ENCODE results near the gene GPR137B.
"Not testable (repeated sequence)": the region's sequence is repeated elsewhere in the genome, so short reads cannot be mapped to it uniquely, and the experiment has no call there.

GPR137B gene

DNA sequence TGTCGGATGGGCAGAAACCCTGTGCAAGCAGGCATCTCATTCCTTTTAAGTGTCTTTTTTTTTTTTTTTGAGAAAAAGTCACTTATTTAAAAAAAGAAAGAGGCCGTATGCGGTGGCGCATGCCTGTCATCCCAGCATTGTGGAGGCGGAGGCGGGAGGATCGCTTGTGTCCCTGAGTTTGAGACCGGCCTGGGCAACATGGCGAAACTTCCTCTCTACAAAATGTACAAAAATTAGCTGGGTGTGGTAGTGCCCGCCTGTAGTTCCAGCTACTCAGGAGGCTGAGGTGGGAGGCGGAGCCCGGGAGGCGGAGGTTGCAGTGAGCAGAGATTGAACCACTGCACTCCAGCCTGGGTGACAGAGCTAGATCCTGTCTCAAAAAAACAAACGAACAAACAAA, 1.7 kb downstream of the GPR137B start:
- no peak for DNase-seq (ENCODE audit: low read depth)

DNA sequence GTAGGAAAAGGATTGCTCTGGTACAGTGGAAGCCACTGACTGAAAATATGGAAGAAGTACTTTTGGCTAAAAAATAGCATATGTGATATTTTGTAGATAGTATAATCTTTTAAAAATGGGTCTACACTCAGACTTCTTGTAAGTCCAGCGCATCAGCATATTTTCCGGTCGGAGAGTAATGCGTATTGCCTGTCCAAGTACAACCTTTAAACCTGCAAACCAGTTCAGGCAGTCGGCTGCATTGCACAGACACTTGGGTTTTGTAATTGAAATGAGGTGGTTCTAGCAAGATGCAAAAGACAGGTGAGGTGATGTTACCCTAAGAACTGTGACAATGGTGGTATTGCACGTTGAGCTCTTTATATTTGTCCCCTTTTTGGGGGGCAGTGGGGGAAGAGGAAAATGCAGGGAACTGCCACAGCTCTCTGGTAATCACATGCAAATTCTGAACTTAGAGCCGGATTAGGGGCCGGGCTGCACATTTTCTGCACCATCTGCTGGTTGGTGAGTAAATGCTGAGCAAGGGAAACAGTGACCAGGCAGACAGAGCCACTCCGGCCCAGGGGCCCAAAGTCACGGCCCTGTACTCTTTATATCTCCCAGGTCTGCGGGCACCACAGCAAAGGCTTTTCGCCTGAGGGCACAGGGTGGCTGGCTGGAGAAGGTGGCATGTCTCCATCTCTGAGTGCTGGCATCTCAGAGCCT, 2.3 kb downstream of the GPR137B start:
- DNase-seq (ENCODE audit: low read depth), result no peak

DNA sequence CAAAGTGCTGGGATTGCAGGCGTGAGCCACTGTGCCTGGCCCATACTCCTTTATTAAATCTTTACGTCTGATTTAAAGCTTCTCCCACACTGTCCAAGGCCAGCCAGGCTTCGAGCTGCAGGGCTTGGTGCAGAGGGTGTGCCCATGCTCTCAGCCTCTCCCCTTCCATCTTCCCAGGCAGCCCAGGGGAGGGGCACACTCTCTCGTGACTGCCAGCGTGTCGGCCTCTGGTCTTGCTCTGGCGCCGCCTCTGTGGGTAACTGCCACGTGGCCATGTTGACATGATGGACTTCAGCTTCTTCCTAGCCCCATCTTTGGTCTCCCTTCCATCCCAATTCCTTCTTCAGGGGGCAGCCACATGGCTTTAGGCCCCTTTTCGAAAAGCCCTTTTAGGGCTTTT, 4.7 kb downstream of the GPR137B start:
- no peak for DNase-seq (ENCODE audit: low read depth)

DNA sequence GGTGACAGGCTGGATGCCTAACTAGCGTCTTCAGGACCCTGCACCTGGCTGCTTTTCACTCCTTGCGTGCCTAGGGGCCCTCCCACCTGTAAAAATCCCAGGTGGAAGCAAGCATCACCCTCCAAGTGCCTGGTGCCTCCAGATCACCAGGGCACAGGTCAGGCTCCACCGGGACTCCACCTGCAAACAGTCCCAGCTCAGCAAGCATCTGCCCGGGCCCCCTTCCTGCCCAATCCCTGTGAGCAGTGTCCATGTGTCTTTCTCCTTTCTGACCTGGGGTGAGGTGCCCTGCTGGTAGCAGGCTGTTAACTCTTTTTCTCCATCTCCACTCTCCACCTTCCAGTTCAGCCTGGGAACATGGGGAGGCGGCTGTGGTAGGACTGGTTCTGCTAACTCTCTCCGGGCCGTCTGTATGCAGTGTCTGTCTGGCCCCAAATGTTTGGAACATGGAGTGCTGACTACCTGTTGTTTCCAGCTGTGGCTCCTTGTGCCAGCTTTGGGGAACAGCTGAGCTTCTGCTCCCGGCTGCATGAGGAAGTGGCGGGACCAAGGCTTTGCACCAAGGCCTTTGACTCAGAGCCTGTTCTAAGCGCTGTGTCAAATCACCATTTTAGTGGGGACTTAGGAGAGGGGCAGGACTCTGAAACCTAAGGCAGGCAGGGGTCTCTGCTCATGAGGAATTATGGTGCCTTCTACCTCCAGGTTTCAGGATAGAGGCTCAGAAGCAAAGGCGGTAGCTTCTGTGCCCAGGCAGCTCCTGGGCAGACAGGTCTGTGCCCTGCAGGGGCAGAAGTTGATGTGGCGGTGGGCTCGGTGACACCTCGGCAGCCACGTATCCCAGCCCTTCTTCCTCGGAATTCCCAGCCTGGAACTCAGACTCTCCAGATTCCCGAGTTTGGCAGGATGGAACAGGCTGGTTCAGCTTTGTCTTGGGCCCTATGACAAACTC, 5.5 kb downstream of the GPR137B start:
- no peak for DNase-seq (ENCODE audit: low read depth)

DNA sequence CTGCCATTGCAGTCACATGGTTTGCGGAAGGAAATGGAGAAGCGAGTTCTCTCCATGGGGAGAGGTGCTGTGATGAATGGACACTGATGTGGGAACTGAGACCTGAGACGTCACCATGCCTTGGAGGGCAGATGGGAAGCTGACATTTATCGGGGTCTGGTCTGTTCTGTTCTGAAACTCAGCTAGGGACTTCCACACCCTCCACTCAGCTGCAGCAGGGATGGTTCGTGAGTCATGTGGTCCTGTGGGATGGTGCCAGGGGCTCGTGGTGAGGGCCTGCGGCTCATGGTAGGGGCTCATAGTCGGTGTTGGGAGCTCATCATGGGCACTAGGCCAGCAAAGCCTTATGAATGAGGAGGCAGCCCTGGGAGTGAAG, 6.1 kb downstream of the GPR137B start:
- DNase-seq (ENCODE audit: low read depth), result no peak

DNA sequence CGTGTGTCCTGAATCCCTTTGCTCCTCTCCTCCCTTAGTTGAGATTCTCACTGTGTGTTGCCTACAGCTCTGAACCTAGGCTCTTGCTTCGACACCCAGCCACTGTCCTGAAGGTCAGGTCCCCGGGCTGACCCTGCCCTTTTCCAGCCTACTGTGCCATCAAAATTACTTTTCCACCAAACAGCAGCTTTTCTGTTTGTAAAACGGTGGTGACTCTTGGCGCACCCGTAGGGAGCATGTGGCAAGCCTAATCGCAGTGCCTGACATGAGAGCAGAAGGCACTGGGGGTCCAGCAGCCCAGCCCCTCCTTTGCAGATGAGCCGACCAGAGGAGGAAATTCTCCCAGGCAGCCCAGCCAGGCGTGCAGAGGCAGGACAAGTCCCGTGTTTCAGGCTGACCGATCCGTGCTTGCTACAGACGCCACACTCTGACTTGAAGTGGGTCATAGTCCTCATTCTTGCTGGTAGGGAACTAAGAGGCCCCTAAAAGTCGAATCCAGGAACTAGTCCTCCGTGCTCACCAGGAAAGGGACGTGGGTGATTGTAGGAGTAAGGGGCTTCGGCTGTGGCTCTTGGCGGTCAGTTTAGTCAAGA, 6.8 kb downstream of the GPR137B start:
- DNase-seq (ENCODE audit: low read depth), result no peak

DNA sequence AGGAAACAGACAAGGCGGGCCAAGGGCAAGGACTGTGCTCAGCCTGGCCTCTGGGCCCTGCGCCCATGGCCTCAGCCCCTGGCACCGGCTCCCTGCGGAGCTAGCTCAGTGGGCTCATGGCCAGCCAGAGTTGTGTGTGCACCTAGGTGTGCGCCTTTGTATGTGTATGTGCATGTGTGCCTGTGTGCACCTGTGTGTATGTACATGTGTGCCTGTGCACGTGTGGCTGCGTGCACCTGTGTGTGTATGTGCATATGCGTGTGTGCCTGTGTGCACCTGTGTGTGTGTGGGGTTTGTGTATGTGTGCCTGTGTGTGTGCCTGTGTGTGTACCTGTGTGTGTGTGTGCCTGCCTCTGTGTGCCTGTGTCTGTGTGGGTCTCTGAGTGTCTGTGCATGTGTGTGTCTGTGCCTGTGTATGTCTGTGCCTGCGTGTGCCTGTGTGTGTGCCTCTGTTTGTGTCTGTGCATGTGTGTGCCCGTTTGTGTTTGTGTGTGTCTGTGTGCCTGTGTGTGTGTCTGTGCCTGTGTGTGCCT, 7.4 kb downstream of the GPR137B start:
- DNase-seq (ENCODE audit: low read depth), result no peak

DNA sequence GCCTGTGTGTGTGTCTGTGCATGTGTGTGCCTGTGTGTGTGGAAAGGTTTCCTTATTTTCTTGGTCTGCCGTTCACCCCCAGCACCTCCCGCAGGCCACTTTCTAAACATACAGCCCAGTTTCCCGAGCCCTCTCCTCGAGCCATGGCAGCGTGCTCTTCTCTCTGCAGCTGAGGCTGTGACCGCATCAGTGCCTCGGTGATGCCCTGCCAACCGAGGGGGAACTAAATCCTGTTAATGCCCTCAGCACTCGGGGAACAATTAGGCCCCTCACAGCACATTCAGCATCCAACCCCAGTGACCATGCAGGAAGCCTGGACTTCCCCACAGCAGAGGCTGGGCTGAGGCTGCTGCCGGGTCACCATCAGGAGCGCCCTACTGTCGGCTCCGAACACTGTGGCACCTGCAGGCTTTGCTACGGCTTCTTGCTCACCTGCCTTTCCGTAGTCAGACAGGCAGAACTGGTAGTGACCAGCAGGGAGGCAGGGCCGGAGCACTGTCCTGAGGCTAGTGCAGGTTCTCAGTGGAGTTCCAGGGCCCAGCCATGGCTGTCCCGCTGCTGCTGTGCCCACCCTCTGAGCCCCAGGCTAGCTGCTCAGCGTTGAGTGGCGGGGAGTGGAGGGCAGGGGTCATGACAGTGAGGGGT, 8.1 kb downstream of the GPR137B start:
- DNase-seq (ENCODE audit: low read depth), result no peak

DNA sequence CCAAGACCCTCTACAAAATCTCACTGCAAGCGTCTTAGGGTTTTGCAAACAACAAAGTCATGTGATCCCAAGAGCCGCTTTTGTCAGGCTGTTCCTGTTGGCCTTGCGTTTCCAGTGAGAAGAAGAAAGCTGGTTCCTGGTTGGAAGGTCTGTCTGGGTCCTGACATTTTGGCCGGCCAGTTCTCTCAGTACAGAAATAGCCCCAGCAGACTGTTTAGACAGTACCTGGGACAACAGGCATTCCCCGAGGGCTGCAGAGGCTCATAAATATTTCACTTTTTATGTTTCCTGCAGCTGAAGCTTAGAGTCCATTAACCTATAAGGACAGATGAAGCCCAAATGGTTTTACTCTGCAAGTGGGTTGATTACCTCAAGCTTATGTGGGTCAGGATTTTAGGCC, 8.6 kb downstream of the GPR137B start:
- no peak for DNase-seq (ENCODE audit: low read depth)

DNA sequence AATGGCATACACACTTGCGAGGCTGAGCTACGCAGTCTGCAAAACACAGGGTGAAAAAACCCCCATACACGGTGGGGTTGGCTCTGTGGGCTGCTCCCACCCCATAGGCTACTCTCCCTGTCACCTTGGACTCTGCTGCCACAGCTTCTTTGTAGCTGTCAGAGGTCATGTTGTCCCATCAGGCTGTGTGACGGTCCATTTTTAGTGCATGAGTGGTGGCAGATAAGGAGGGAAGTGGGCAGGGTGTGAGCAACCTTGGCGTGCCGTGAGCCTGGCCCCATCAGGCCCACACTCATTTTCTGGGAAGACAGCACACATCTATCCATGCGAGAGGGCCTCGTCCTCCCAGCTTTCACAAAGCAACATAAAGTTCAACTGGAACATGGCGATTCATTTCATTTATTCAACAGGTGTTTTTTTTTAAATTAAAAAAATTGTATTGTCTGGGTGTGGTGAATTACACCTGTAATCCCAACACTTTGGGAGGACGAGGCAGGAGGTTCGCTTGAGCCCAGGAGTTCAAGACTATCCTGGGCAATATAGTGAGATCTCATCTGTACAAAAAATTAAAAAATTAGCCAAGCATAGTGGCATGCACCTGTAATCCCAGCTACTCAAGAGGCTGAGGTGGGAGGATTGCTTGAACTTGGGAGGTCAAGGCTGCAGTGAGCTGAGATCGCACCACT, 9.5 kb downstream of the GPR137B start:
- DNase-seq (ENCODE audit: low read depth), result no peak

DNA sequence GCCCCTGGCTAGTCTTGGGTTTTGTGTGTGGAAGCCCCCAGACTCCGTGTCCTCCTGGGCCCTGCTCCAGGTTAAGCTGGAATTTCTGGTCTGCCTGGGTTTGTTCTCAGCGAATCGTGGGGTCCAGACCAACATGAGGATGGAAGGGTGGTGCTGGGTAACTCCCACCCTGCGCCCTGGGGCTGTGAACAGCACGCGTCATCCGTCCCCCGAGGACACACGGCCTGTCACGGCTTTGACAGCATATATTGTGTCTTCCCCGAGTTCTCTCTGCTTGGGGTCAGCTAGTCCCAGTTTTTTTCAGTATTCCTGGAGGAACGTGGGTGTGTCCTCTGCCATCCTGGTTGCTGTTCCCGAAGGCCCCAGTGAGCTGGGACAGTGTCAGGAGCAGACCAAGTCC, 11.8 kb downstream of the GPR137B start:
- DNase-seq (ENCODE audit: low read depth), result no peak

DNA sequence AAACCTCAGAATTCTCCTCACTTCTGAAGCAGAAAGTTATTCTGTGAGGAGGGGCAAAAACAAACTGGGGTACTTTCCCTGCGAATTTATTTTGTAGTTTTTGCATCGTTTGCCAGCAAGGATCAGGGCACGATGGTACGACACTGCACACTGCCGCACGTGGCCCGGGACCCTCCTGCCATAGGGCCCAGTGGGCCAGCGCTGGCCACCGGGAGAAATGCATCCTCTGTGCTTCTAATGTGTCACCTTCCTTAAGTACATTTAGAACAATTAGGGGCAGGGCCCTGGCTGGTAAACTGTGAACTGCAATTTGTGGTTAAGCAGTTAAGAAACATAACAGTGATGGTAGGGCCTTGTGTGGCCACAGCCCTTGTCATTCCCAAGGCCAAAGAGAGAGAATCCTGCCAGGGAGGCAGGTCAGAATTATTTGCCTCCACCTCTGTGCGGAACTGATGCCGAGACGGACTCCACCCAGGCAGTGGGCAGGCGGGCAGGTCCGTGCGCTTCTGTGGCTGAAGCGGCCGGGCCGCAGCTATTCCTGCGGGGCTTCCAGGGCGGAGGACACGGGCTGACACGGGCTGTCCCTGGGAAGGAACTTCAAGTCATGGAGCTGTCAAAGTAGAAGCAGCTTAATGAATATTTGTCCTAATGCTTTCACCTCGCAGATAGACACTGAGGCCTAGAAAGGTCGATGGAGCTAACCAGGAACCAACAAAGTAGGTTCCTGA, 12.5 kb downstream of the GPR137B start:
- DNase-seq (ENCODE audit: low read depth), result no peak

DNA sequence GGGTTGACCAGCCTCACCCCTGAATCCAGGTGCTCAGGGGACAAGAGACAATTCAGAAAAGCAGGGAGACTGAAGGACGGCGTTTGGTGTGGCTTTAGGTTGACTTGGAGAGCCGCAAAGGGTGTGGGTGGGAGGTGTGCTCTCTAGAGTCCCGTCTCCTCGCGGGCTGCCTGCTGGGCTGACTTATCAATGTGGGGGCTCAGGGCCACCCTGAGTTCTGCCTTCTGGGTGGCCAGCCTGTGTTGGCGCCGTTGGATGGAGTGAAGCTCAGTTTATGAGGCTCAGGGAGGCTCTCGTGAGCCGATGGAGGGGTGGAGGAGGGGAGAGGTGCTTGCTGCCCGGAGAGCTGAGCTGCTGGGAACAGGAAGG, 13.0 kb downstream of the GPR137B start:
- no peak for DNase-seq (ENCODE audit: low read depth)

DNA sequence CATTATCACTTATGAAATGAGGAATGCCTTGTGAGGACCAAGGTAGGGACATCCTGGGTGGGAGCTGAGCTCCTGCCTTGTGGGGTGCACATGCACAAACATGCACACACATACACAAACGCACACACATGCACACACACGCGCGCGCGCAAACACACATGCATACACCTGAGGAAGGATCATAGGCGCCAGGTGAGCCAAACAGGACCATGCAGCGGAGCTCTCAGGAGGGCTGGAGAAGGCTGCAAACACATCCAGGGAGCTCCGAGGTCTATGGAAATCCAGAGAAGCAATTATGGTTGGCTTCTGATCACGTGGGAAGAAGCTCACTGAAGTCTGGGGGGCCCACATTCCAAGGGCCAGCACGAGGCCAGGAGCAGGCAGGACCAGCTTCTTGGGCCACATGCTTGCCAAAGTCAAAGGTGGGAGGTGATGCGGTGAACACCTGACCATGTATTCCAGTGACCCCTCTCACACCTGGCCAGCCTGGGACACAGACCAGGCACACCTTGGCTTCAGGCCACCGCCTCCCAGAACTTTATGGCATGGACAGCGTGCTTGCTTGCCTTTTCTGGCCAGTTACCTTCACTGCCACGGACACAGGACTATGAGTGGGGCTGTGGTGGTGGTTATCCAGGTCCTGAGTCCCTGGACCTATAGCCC, 13.6 kb downstream of the GPR137B start:
- DNase-seq (ENCODE audit: low read depth), result no peak

DNA sequence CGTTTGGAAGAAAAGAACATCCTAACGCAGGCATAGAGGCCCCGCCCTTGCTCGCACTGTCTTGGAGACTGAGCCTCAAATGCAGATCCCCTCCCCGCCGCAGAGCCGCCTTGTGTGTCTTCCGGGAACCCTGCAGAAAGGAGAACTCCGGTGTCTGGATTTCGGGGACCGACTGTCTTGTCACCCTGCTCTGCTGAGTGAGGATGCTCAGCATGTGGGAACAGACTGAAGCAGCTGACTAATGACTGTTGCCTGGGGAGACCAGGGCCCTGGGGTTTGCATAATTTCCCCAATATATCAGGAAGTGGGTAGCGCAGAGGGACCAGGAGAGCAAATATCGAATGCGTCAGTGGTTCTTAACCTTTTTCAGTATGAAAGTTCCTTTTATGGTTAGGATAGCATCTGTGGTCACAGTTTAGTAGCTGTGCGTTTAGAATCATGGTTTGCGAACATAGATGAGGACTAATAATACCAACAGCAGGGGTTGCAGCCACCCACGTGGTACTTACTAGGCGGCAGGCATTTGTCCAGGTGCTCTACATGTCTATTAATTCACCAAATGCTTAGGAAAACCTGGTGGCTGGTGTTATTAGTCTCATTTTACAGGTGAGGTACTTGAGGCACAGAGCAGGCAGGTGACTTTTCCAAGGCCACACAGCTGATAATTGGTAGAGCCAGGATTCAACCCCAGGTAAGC, 14.3 kb downstream of the GPR137B start:
- DNase-seq (ENCODE audit: low read depth), result no peak

DNA sequence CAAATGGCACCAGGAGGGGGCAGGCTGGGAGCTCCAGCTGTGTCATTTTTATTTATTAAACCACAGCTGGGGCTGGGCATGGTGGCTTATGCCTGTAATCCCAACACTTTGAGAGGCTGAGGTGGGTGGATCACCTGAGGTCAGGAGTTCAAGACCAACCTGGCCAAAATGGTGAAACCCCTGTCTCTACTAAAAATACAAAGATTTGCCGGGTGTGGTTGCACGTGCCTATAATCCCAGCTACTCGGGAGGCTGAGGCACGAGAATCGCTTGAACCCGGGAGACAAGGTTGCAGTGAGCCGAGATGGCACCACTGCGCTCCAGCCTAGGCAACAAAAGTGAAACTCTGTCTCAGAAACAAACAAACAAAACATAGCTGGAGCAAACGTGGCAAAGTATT, 15.7 kb downstream of the GPR137B start:
- not testable (repeated sequence) for DNase-seq (ENCODE audit: low read depth)

DNA sequence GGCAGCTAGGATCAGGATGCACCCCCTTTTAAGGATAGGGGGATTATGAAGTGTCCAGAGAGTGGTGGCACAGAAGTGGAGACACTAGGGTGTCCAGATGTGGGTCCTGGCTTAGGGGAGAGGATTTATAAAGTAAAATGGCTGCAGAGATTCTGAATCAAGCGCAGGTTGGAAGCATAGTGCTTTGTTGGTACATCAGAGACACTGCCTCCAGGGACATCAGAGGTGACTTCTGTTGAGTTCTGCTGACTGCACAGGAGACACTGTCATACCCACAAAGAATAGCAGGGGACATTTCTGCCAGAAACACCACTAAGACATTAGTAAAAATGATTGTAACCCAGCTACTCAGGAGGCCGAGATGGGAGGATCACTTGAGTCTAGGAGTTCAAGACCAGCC, 16.4 kb downstream of the GPR137B start:
- no peak for DNase-seq (ENCODE audit: low read depth)

DNA sequence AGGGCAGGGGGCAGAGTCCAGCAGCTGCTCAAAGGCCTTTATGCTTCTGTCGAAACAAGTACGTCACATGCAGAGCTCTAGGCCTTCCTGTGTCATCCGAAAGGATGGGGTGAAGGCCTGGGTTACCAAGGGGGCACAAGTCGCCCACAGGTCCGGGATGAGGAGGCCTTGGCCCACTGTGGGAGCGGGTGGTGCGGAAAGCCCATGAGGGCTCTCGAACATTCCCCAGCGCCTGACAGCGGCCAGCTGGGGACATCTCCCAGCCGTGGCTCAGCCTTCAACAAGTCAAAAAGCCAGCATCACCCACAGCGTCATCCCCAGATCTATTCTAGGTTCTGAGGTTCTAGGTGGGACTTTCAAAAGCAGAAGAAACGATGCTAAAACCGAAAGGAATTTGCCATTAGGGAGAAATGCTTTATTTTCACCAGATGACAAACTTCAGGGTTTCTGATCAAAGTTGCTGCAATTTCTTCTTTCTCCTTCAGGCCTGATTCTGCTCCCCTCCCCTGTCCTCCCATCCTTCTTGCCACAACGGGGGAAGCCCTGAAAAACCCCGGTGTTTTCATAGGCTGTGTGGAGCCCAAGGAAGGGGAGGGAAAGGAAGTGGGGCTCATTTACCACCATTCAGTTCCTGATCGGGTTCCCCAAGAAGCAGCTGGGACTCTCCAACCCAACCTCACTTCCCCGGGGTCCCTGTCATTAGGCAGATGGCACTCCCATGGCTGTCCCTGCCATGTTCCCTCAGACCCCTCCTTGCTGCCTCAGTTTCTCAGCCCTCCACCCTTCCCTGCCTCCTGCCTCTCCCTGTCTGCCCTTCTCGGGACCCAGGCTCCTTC, 17.6 kb downstream of the GPR137B start:
- no peak for DNase-seq (ENCODE audit: low read depth)

DNA sequence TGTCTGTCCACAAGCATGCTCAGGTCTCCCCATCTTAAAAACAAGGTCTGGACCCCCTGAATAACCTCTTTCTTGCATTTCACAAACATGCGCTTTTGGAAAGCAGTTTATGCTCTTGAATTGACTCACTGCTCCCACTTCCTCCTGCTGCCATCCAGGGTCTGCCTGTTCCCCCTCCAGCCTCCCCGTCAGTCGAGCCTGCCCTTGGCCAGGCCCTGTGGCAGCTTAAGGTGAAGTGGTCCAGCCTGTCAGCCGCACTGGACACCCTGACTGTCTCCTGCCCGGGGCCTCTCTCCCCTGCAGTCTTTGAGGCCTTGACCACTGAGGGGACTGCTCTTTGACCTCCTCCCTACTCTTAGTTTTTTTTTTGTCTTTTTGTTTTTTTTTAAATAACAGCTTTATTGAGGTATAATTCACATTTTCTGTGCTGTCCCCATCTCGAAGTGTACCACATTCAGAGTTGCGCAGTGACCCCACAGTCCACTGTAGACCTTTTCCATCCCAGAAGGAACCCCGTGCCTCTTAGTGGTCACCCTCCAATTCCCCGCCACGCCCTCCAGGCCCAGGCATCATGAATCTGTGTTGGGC, 18.3 kb downstream of the GPR137B start:
- no peak for DNase-seq (ENCODE audit: low read depth)
